K562 (cell line): ENCODE results near the gene BCO1. TPM values are rescaled to one million over a fixed set of nuclear protein-coding genes. Genes with fewer than 3 reads are reported as not detected.
A peak's percentile ranks its signal among the peaks of the same experiment; 100 is the strongest.

Experiments used
- ATAC-seq: fragments of 200-7000 bp; cut with Tn5 transposase; 3 replicates; pipeline ENCODE4 v1.9.1; 2020; ENCODE audit warnings: moderate library complexity
- BruUV-seq: library from RNA; stranded (reverse); fragments of 400-500 nt; replicated peaks from 2 replicates; lab custom pipeline; 2021; lab: Mats Ljungman, UMichigan
- CTCF ChIA-PET: fragments of 300-600 bp; formaldehyde crosslinking; extraction: SDS; loops from one replicate; lab custom pipeline; 2021; ENCODE audit warnings: low intra/inter-chr PET ratio; lab: Yijun Ruan, JAX
- POLR2A ChIA-PET: fragments of 300-600, 350-650 bp; sonication (Branson Sonifier 250); formaldehyde crosslinking; extraction: SDS; loops from one replicate; lab custom pipeline; 2021; ENCODE audit warnings: antibody characterized with exemption, inconsistent platforms; lab: Yijun Ruan, JAX
- DNase-seq, 4 experiments: peaks; one replicate each; pipeline versions ENCODE4 v3.0.0 to v3.0.0-alpha.2; 2011 to 2018; ENCODE audit warnings: low spot score in 3 of 4, mixed read lengths in 3 of 4; ENCODE audit errors: extremely low read depth in 1 of 4
- FAIRE-seq: peaks from 2 replicates; lab custom pipeline; 2011; peaks lifted over from hg19 to GRCh38; lab: Jason Lieb, UNC
- H2AFZ ChIP-seq: 2 replicates; pipeline ENCODE4 v1.6.0; 2011; ENCODE audit warnings: low read depth, low read length, control low read depth, inconsistent platforms
- H3K27ac ChIP-seq: fragments of 200-600 bp; 3 replicates; pipeline ENCODE4 v1.8.0; 2011; ENCODE audit warnings: low read depth, mild to moderate bottlenecking, control low read depth, inconsistent platforms, low read length, moderate library complexity, mixed read lengths; ENCODE audit errors: extremely low read depth
- H3K27me3 ChIP-seq, 2 experiments: fragments of 300-600 bp in 1 of 2; 2 replicates in 1 of 2; 3 replicates in 1 of 2; pipeline versions ENCODE4 v1.6.0 to v1.8.0; 2011; ENCODE audit warnings: inconsistent platforms in 2 of 2, low read length in 2 of 2, mild to moderate bottlenecking in 1 of 2, mixed read lengths in 1 of 2, moderate library complexity in 1 of 2; ENCODE audit not compliant: control insufficient read depth in 2 of 2, insufficient read depth in 2 of 2
- H3K36me3 ChIP-seq: fragments of 300-600 bp; 3 replicates; pipeline ENCODE4 v1.8.0; 2011; ENCODE audit warnings: mild to moderate bottlenecking, low read length, inconsistent platforms; ENCODE audit not compliant: control insufficient read depth, insufficient read depth
- H3K4me1 ChIP-seq, 2 experiments: fragments of 200-600 bp in 1 of 2; replicated peaks in 1 of 2; 2 replicates in 1 of 2; 3 replicates in 1 of 2; pipeline versions ENCODE4 v1.5.1 to v1.8.0; 2011; ENCODE audit warnings: inconsistent platforms in 2 of 2, low read length in 2 of 2, mild to moderate bottlenecking in 1 of 2, mixed read lengths in 1 of 2, moderate library complexity in 1 of 2; ENCODE audit not compliant: control insufficient read depth in 2 of 2, insufficient read depth in 2 of 2
- H3K4me2 ChIP-seq: 2 replicates; pipeline ENCODE4 v1.6.1; 2011; ENCODE audit warnings: low read length, control low read depth, inconsistent platforms, mixed read lengths; ENCODE audit not compliant: insufficient read depth
- H3K4me3 ChIP-seq: fragments of 200-600 bp; sonication (generic), shearing (Covaris generic); 2 replicates; pipeline ENCODE4 v1.5.1; 2016; ENCODE audit warnings: control low read depth, inconsistent platforms
- H3K79me2 ChIP-seq: fragments of 200-600 bp; 3 replicates; pipeline ENCODE4 v1.8.0; 2011; ENCODE audit warnings: low read length, inconsistent platforms; ENCODE audit not compliant: control insufficient read depth, insufficient read depth
- H3K9ac ChIP-seq, 2 experiments: 2 replicates each; pipeline versions ENCODE4 v1.6.0 to v1.6.1; 2011; ENCODE audit warnings: low read depth in 2 of 2, low read length in 2 of 2, control low read depth in 1 of 2, inconsistent platforms in 1 of 2, mild to moderate bottlenecking in 1 of 2, mixed read lengths in 1 of 2; ENCODE audit not compliant: insufficient read depth in 1 of 2
- H3K9me1 ChIP-seq: one replicate; pipeline ENCODE4 v1.6.0; 2011; ENCODE audit warnings: inconsistent platforms, mild to moderate bottlenecking, low read length, moderate library complexity; ENCODE audit not compliant: control insufficient read depth, insufficient read depth
- H3K9me3 ChIP-seq: replicated peaks from 2 replicates; pipeline ENCODE4 v1.5.1; 2011; ENCODE audit warnings: low read depth, low read length, inconsistent platforms; ENCODE audit not compliant: control insufficient read depth, insufficient read depth
- H4K20me1 ChIP-seq: replicated peaks from 2 replicates; pipeline ENCODE4 v1.6.1; 2011; ENCODE audit warnings: low read length, inconsistent platforms, mixed read lengths; ENCODE audit not compliant: control insufficient read depth, insufficient read depth
- RAD21 ChIP-seq, 2 experiments: fragments of 250-450 bp in 1 of 2; fragments of 450-650 bp in 1 of 2; sonication (Bioruptor Pico) in 1 of 2; formaldehyde crosslinking in 1 of 2; IDR thresholded peaks in 1 of 2; conservative IDR thresholded peaks in 1 of 2; 2 replicates each; pipeline versions ENCODE4 v1.4.0 to v1.8.0; 2020 to 2022; ENCODE audit warnings: mild to moderate bottlenecking in 2 of 2, moderate library complexity in 1 of 2
- ZNF785 ChIP-seq: fragments of 250-450 bp; sonication (Bioruptor Pico); IDR thresholded peaks from 2 replicates; pipeline ENCODE4 v1.4.0; 2020; ENCODE audit warnings: mild to moderate bottlenecking
- WGBS: fragments of 100-300 bp; shearing (Covaris generic); methylation state at CpG from one replicate; pipeline ENCODE4 v1.1.6; 2016; ENCODE audit warnings: low coverage, mixed read lengths; ENCODE audit not compliant: insufficient coverage; ENCODE audit errors: missing lambda C conversion rate; 5-methylcytosine and 5-hydroxymethylcytosine counted together
- in situ Hi-C: fragments of 300-500 bp; cut with MboI; formaldehyde crosslinking; loops from 4 replicates; pipeline ENCODE4 v1.15.0; 2018; ENCODE audit warnings: inconsistent platforms, mixed read lengths
- intact Hi-C: fragments of 100-400 bp; cut with micrococcal nuclease; formaldehyde crosslinking; loops from 2 replicates; pipeline ENCODE4 v1.14.2; 2022
- polyA plus RNA-seq, 8 experiments: library from polyadenylated mRNA; depleted of rRNA in 4 of 8; stranded (reverse) in 5 of 8; unstranded in 3 of 8; fragments of >200 nt; fragmentation: Nextera tagmentation in 2 of 8; fragmentation: Illumina TruSeq in 1 of 8; extraction: Ambion mirVana in 2 of 8; extraction: Trizol in 1 of 8; gene quantifications; 2 replicates each; pipeline versions ENCODE4 v1.2.1 to v1.2.3, GENCODE V29; 2011 to 2014; ENCODE audit warnings: inconsistent platforms in 1 of 8, missing spikeins in 1 of 8
- total RNA-seq, 7 experiments: library from RNA; depleted of rRNA in 6 of 7; stranded (reverse); fragments of >200 nt in 6 of 7; fragmentation: Illumina TruSeq in 2 of 7; extraction: Trizol in 2 of 7; gene quantifications; 2 replicates each; pipeline versions ENCODE4 v1.2.1 to v1.2.3, GENCODE V29; 2011 to 2021; ENCODE audit warnings: low replicate concordance in 1 of 7
- TF ChIP-seq, protein P1 (sequence below), 3 experiments: IDR thresholded peaks in 2 of 3; conservative IDR thresholded peaks in 1 of 3; 2 replicates each; pipeline ENCODE4 v1.5.1; 2011 to 2012; ENCODE audit warnings: low read length in 3 of 3, mild to moderate bottlenecking in 3 of 3, control low read depth in 2 of 3, improper control_type of control experiment in 1 of 3, inconsistent platforms in 1 of 3, low read depth in 1 of 3, mixed read lengths in 1 of 3, moderate library complexity in 1 of 3; ENCODE audit not compliant: insufficient read depth in 2 of 3

The BCO1 gene
- total and polyA plus RNA-seq, 9 of the 15 experiments (the other 6 are each of a cell fraction or from before 2014, with no cell fraction given) = not detected

GRCh38 chr16:81263470-81264220 is 25.2 kb downstream of the BCO1 start:
- Histone ChIP-seq H3K27me3 (peaks cover 30 to 46% of the 10 kb centered on the region in 2 experiments), H3K4me2 (no peak overlapping the region), H3K79me2 (no peaks in the 10 kb centered on the region), H4K20me1 (no peaks in the 10 kb centered on the region), H3K4me3 (no peak overlapping the region), H2AFZ (no peak overlapping the region), H3K27ac (no peak overlapping the region), H3K9ac (no peak overlapping the region)
- CTCF ChIA-PET = interaction anchor here (1.1 kb wide), 1 partner anchor 474 kb away, joined by 3 read pairs; no protein-coding TSS in a partner anchor
- FAIRE-seq = no peak
- no TSS peak for BruUV-seq
- DNase-seq = no peak
- TF ChIP-seq ZNF785 (CRISPR knock-in tag) = no peak
- TF ChIP-seq, protein P1, sequence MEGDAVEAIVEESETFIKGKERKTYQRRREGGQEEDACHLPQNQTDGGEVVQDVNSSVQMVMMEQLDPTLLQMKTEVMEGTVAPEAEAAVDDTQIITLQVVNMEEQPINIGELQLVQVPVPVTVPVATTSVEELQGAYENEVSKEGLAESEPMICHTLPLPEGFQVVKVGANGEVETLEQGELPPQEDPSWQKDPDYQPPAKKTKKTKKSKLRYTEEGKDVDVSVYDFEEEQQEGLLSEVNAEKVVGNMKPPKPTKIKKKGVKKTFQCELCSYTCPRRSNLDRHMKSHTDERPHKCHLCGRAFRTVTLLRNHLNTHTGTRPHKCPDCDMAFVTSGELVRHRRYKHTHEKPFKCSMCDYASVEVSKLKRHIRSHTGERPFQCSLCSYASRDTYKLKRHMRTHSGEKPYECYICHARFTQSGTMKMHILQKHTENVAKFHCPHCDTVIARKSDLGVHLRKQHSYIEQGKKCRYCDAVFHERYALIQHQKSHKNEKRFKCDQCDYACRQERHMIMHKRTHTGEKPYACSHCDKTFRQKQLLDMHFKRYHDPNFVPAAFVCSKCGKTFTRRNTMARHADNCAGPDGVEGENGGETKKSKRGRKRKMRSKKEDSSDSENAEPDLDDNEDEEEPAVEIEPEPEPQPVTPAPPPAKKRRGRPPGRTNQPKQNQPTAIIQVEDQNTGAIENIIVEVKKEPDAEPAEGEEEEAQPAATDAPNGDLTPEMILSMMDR (IDR thresholded peaks at IDR 0.05 in 2 of 3, conservative IDR thresholded peaks at IDR 0.05 in 1 of 3; ENCODE audit: insufficient read depth in 2 of 3, low read depth in 1 of 3, low read length in 3 of 3) = peak in 2 of 3 experiments; percentile 2 to 29; a peak in 3 of 6 replicates
- peak in 1 of 2 experiments; percentile 24; a peak in 1 of 4 replicates for TF ChIP-seq RAD21 (CRISPR knock-in tag; conservative IDR thresholded peaks at IDR 0.05 in 1 of 2, IDR thresholded peaks at IDR 0.05 in 1 of 2)
- TF ChIP-seq, all 486 proteins: peak for 2
- no peak for ATAC-seq
- 9% methylated on average over 11 of the region's 11 CpGs for WGBS
- H3K9me3 ChIP-seq = no peaks in the 10 kb centered on the region; the same call in 1 of the 2 replicates
- in situ Hi-C loops (no loop called here), intact Hi-C loops (no loop called here)
- no peaks in the 10 kb centered on the region for H3K9me1 ChIP-seq
- H3K36me3 ChIP-seq = no peaks in the 10 kb centered on the region
- H3K4me1 ChIP-seq = no peaks in the 10 kb centered on the region; a peak in 1 of 5 replicates
- POLR2A ChIA-PET = interaction anchor here (0.6 to 1.3 kb wide), 4 partner anchors 8 to 563 kb away, joined by 3 to 6 read pairs (median 4); no protein-coding TSS in a partner anchor
